ENCODE data around the gene SEC22C. TPM values are rescaled to one million over a fixed set of nuclear protein-coding genes. Genes with fewer than 3 reads are reported as not detected.
A peak's percentile ranks its signal among the peaks of the same experiment; 100 is the strongest.

SEC22C gene
- 26.4 TPM for polyA plus RNA-seq (2013, experiment 1 of 4)
- polyA plus RNA-seq (2013, experiment 2 of 4), result 24.4 TPM
- 23.8 TPM for polyA plus RNA-seq (2013, experiment 3 of 4)
- polyA plus RNA-seq (2013, experiment 4 of 4), result 25.3 TPM

- no peaks in the 10 kb centered on the region for H3K9me3 ChIP-seq (ENCODE audit: control insufficient read depth, low read length)
- no peaks in the 10 kb centered on the region for H3K36me3 ChIP-seq (ENCODE audit: control insufficient read depth, insufficient read depth, low read length)
- WGBS, 2 experiments, result 0% methylated on average over 77 of the region's 77 CpGs
- peaks cover 9% of the 10 kb centered on the region for H3K4me1 ChIP-seq (ENCODE audit: control insufficient read depth, insufficient read depth, low read length)
- H3K27ac ChIP-seq (ENCODE audit: insufficient read depth, low read depth, low read length, poor library complexity, severe bottlenecking), result peak within 1 kb of the TSS; percentile 82
- peak within 1 kb of the TSS; percentile 88 for H3K4me3 ChIP-seq (ENCODE audit: insufficient read depth, low read depth, low read length)
- no peaks in the 10 kb centered on the region for H3K27me3 ChIP-seq (ENCODE audit: control insufficient read depth, insufficient read depth, low read length, poor library complexity, severe bottlenecking)
Observed at GRCh38 chr3:42581709-42582473, at the start of gene SEC22C. SEC22C (minus strand) TSS chr3:42581967; CDS start chr3:42569046, 12,921 bp downstream.

GRCh38 chr3:42613462-42613861, 31.7 kb upstream of the SEC22C start:
- 100% methylated on average over 1 of the region's 2 CpGs; no CpG with 5 or more reads in 1 of the 2 experiments for WGBS, 2 experiments
- H3K4me1 ChIP-seq (ENCODE audit: control insufficient read depth, insufficient read depth, low read length), result no peaks in the 10 kb centered on the region
- no peak overlapping the region for H3K4me3 ChIP-seq (ENCODE audit: insufficient read depth, low read depth, low read length)
- H3K27ac ChIP-seq (ENCODE audit: insufficient read depth, low read depth, low read length, poor library complexity, severe bottlenecking), result peak overlapping the region; percentile 4
- peaks cover 3% of the 10 kb centered on the region for H3K36me3 ChIP-seq (ENCODE audit: control insufficient read depth, insufficient read depth, low read length)
- H3K9me3 ChIP-seq (ENCODE audit: control insufficient read depth, low read length), result no peaks in the 10 kb centered on the region
- H3K27me3 ChIP-seq (ENCODE audit: control insufficient read depth, insufficient read depth, low read length, poor library complexity, severe bottlenecking), result no peaks in the 10 kb centered on the region

- Histone ChIP-seq H3K27ac (ENCODE audit: insufficient read depth, low read depth, low read length, poor library complexity, severe bottlenecking) (no peak overlapping the region), H3K4me3 (ENCODE audit: insufficient read depth, low read depth, low read length) (no peak overlapping the region), H3K9me3 (ENCODE audit: control insufficient read depth, low read length) (no peaks in the 10 kb centered on the region), H3K27me3 (ENCODE audit: control insufficient read depth, insufficient read depth, low read length, poor library complexity, severe bottlenecking) (no peaks in the 10 kb centered on the region), H3K4me1 (ENCODE audit: control insufficient read depth, insufficient read depth, low read length) (no peaks in the 10 kb centered on the region), H3K36me3 (ENCODE audit: control insufficient read depth, insufficient read depth, low read length) (peaks cover 5% of the 10 kb centered on the region)
- 93 to 100% methylated on average over 1 to 2 of the region's 3 CpGs for WGBS, 2 experiments
Observed at GRCh38 chr3:42612928-42613327, 31.2 kb upstream of the SEC22C start.

- Histone ChIP-seq H3K9me3 (ENCODE audit: control insufficient read depth, low read length) (no peaks in the 10 kb centered on the region), H3K4me1 (ENCODE audit: control insufficient read depth, insufficient read depth, low read length) (no peaks in the 10 kb centered on the region), H3K27ac (ENCODE audit: insufficient read depth, low read depth, low read length, poor library complexity, severe bottlenecking) (no peak overlapping the region), H3K36me3 (ENCODE audit: control insufficient read depth, insufficient read depth, low read length) (peaks cover 10% of the 10 kb centered on the region), H3K27me3 (ENCODE audit: control insufficient read depth, insufficient read depth, low read length, poor library complexity, severe bottlenecking) (no peaks in the 10 kb centered on the region), H3K4me3 (ENCODE audit: insufficient read depth, low read depth, low read length) (no peak overlapping the region)
- no CpG with 5 or more reads among the region's 1 CpG for WGBS, 2 experiments
Observed at GRCh38 chr3:42612217-42612616, 30.4 kb upstream of the SEC22C start.

GRCh38 chr3:42610976-42611375, 29.2 kb upstream of the SEC22C start:
- Histone ChIP-seq H3K4me1 (ENCODE audit: control insufficient read depth, insufficient read depth, low read length) (no peaks in the 10 kb centered on the region), H3K36me3 (ENCODE audit: control insufficient read depth, insufficient read depth, low read length) (peaks cover 15% of the 10 kb centered on the region)
- WGBS, 2 experiments, result 100% methylated on average over 1 of the region's 1 CpG

GRCh38 chr3:42608581-42608980, 26.8 kb upstream of the SEC22C start:
- no peaks in the 10 kb centered on the region for H3K9me3 ChIP-seq (ENCODE audit: control insufficient read depth, low read length)

More at GRCh38 chr3:42610976-42611375, 29.2 kb upstream of the SEC22C start:
- H3K27me3 ChIP-seq (ENCODE audit: control insufficient read depth, insufficient read depth, low read length, poor library complexity, severe bottlenecking), result no peaks in the 10 kb centered on the region
- H3K4me3 ChIP-seq (ENCODE audit: insufficient read depth, low read depth, low read length), result no peak overlapping the region
- no peaks in the 10 kb centered on the region for H3K9me3 ChIP-seq (ENCODE audit: control insufficient read depth, low read length)
- H3K27ac ChIP-seq (ENCODE audit: insufficient read depth, low read depth, low read length, poor library complexity, severe bottlenecking), result no peak overlapping the region

GRCh38 chr3:42605546-42606173, 23.9 kb upstream of the SEC22C start:
- no peaks in the 10 kb centered on the region for H3K9me3 ChIP-seq (ENCODE audit: control insufficient read depth, low read length)
- H3K4me3 ChIP-seq (ENCODE audit: insufficient read depth, low read depth, low read length), result no peak overlapping the region
- H3K36me3 ChIP-seq (ENCODE audit: control insufficient read depth, insufficient read depth, low read length), result peaks cover 20% of the 10 kb centered on the region
- H3K4me1 ChIP-seq (ENCODE audit: control insufficient read depth, insufficient read depth, low read length), result no peaks in the 10 kb centered on the region
- 90 to 92% methylated on average over 2 to 4 of the region's 5 CpGs for WGBS, 2 experiments
- no peaks in the 10 kb centered on the region for H3K27me3 ChIP-seq (ENCODE audit: control insufficient read depth, insufficient read depth, low read length, poor library complexity, severe bottlenecking)
- no peak overlapping the region for H3K27ac ChIP-seq (ENCODE audit: insufficient read depth, low read depth, low read length, poor library complexity, severe bottlenecking)

More at GRCh38 chr3:42608581-42608980, 26.8 kb upstream of the SEC22C start:
- H3K4me1 ChIP-seq (ENCODE audit: control insufficient read depth, insufficient read depth, low read length), result no peaks in the 10 kb centered on the region
- peaks cover 15% of the 10 kb centered on the region for H3K36me3 ChIP-seq (ENCODE audit: control insufficient read depth, insufficient read depth, low read length)
- no peaks in the 10 kb centered on the region for H3K27me3 ChIP-seq (ENCODE audit: control insufficient read depth, insufficient read depth, low read length, poor library complexity, severe bottlenecking)
- H3K27ac ChIP-seq (ENCODE audit: insufficient read depth, low read depth, low read length, poor library complexity, severe bottlenecking), result no peak overlapping the region
- H3K4me3 ChIP-seq (ENCODE audit: insufficient read depth, low read depth, low read length), result no peak overlapping the region
- 97% methylated on average over 5 of the region's 5 CpGs for WGBS, 2 experiments

GRCh38 chr3:42602961-42603360, 21.2 kb upstream of the SEC22C start:
- Histone ChIP-seq H3K4me1 (ENCODE audit: control insufficient read depth, insufficient read depth, low read length) (no peaks in the 10 kb centered on the region), H3K36me3 (ENCODE audit: control insufficient read depth, insufficient read depth, low read length) (peaks cover 15% of the 10 kb centered on the region), H3K27ac (ENCODE audit: insufficient read depth, low read depth, low read length, poor library complexity, severe bottlenecking) (no peak overlapping the region), H3K4me3 (ENCODE audit: insufficient read depth, low read depth, low read length) (no peak overlapping the region), H3K27me3 (ENCODE audit: control insufficient read depth, insufficient read depth, low read length, poor library complexity, severe bottlenecking) (no peaks in the 10 kb centered on the region), H3K9me3 (ENCODE audit: control insufficient read depth, low read length) (no peaks in the 10 kb centered on the region)
- WGBS, 2 experiments, result 88 to 94% methylated on average over 1 of the region's 1 CpG

GRCh38 chr3:42601896-42602581, 20.3 kb upstream of the SEC22C start:
- H3K27ac ChIP-seq (ENCODE audit: insufficient read depth, low read depth, low read length, poor library complexity, severe bottlenecking), result no peak overlapping the region
- peak overlapping the region; percentile 93 for H3K4me3 ChIP-seq (ENCODE audit: insufficient read depth, low read depth, low read length)
- WGBS, 2 experiments, result 70 to 76% methylated on average over 9 of the region's 9 CpGs
- H3K36me3 ChIP-seq (ENCODE audit: control insufficient read depth, insufficient read depth, low read length), result peaks cover 8% of the 10 kb centered on the region
- H3K4me1 ChIP-seq (ENCODE audit: control insufficient read depth, insufficient read depth, low read length), result no peaks in the 10 kb centered on the region
- no peaks in the 10 kb centered on the region for H3K9me3 ChIP-seq (ENCODE audit: control insufficient read depth, low read length)
- no peaks in the 10 kb centered on the region for H3K27me3 ChIP-seq (ENCODE audit: control insufficient read depth, insufficient read depth, low read length, poor library complexity, severe bottlenecking)

Measured in ectodermal cell (in vitro differentiated cells).